K562 (cell line): ENCODE measurements around the gene APPL2. TPM values are rescaled to one million over a fixed set of nuclear protein-coding genes. Genes with fewer than 3 reads are reported as not detected.

ENCODE experiments used
- BRD4 ChIP-seq: fragments of 200-600 bp; sonication (generic); IDR thresholded peaks from 2 replicates; pipeline ENCODE4 v1.6.1; 2017; ENCODE audit warnings: inconsistent platforms
- CHD7 ChIP-seq: fragments of 200-600 bp; sonication (generic); IDR thresholded peaks from one replicate; pipeline ENCODE4 v1.6.1; 2012; ENCODE audit warnings: mild to moderate bottlenecking, low read depth, low read length, inconsistent platforms
- HDAC8 ChIP-seq: fragments of 450-650 bp; IDR thresholded peaks from 2 replicates; pipeline ENCODE4 v1.6.1; 2016; ENCODE audit warnings: mild to moderate bottlenecking, missing genetic modification characterization, moderate library complexity, missing compliant biosample characterization
- MAFK ChIP-seq: IDR thresholded peaks from 2 replicates; pipeline ENCODE4 v1.6.1; 2011; ENCODE audit warnings: low read length, improper control_type of control experiment
- XRCC3 ChIP-seq: fragments of 450-650 bp; IDR thresholded peaks from 2 replicates; pipeline ENCODE4 v1.6.1; 2017; ENCODE audit warnings: mild to moderate bottlenecking, moderate library complexity
- polyA plus RNA-seq, 8 experiments: library from polyadenylated mRNA; depleted of rRNA in 4 of 8; stranded (reverse) in 5 of 8; unstranded in 3 of 8; fragments of >200 nt; fragmentation: Nextera tagmentation in 2 of 8; fragmentation: Illumina TruSeq in 1 of 8; extraction: Ambion mirVana in 2 of 8; extraction: Trizol in 1 of 8; gene quantifications; 2 replicates each; pipeline versions ENCODE4 v1.2.1 to v1.2.3, GENCODE V29; 2011 to 2014; ENCODE audit warnings: inconsistent platforms in 1 of 8, missing spikeins in 1 of 8
- total RNA-seq, 7 experiments: library from RNA; depleted of rRNA in 6 of 7; stranded (reverse); fragments of >200 nt in 6 of 7; fragmentation: Illumina TruSeq in 2 of 7; extraction: Trizol in 2 of 7; gene quantifications; 2 replicates each; pipeline versions ENCODE4 v1.2.1 to v1.2.3, GENCODE V29; 2011 to 2021; ENCODE audit warnings: low replicate concordance in 1 of 7

APPL2 gene
- total and polyA plus RNA-seq, 9 of the 15 experiments (the other 6 are each of a cell fraction or from before 2014, with no cell fraction given), result 2.1 to 14.4 (median 8.2) TPM

- TF ChIP-seq CHD7 (no peak), MAFK (no peak), XRCC3 (no peak), BRD4 (no peak), HDAC8 (tag) (no peak)
These were observed 68.6 kb downstream of the APPL2 start (continued) for GRCh38 chr12:105167346-105167745.
